ELR (cell line): ENCODE results near the gene PRPF19.

ENCODE experiments used
- DNase-seq: peaks from one replicate; pipeline ENCODE4 v3.0.0-alpha.2; 2015; ENCODE audit warnings: low read depth

Gene PRPF19

GRCh38 chr11:60937811-60938210 is 31.4 kb upstream of the PRPF19 start:
- DNase-seq: no peak

GRCh38 chr11:60937144-60937527 is 30.8 kb upstream of the PRPF19 start:
- no peak for DNase-seq

- no peak for DNase-seq
Observed at GRCh38 chr11:60936467-60937143, 30.2 kb upstream of the PRPF19 start.

- no peak for DNase-seq
Observed at GRCh38 chr11:60935676-60936442, 29.5 kb upstream of the PRPF19 start.

GRCh38 chr11:60934790-60935605 is 28.6 kb upstream of the PRPF19 start:
- no peak for DNase-seq

- no peak for DNase-seq
Observed at GRCh38 chr11:60934124-60934789, 27.9 kb upstream of the PRPF19 start.

- DNase-seq: no peak
Observed at GRCh38 chr11:60933416-60934123, 27.2 kb upstream of the PRPF19 start.

- no peak for DNase-seq
Observed at GRCh38 chr11:60932605-60933356, 26.4 kb upstream of the PRPF19 start.

GRCh38 chr11:60931917-60932316 is 25.5 kb upstream of the PRPF19 start:
- DNase-seq: no peak

GRCh38 chr11:60930394-60930793 is 24.0 kb upstream of the PRPF19 start:
- no peak for DNase-seq

GRCh38 chr11:60929764-60930163 is 23.4 kb upstream of the PRPF19 start:
- DNase-seq: no peak

GRCh38 chr11:60928563-60929001 is 22.2 kb upstream of the PRPF19 start:
- no peak for DNase-seq

GRCh38 chr11:60927600-60927999 is 21.2 kb upstream of the PRPF19 start:
- DNase-seq: no peak

GRCh38 chr11:60927061-60927592 is 20.7 kb upstream of the PRPF19 start:
- no peak for DNase-seq

- no peak for DNase-seq
Observed at GRCh38 chr11:60926500-60926899, 20.1 kb upstream of the PRPF19 start.

- DNase-seq: peak; percentile 96
Observed at GRCh38 chr11:60925868-60926267, 19.5 kb upstream of the PRPF19 start.

GRCh38 chr11:60924906-60925853 is 18.8 kb upstream of the PRPF19 start:
- peak; percentile 33 for DNase-seq

- DNase-seq: peak; percentile 81
Observed at GRCh38 chr11:60924110-60924905, 17.9 kb upstream of the PRPF19 start, which contains the start of gene TMEM132A. Gene TMEM132A, plus strand, starts transcription at chr11:60924460. Its CDS starts 174 bp downstream, at chr11:60924634.

GRCh38 chr11:60923800-60924109 is 17.4 kb upstream of the PRPF19 start:
- no peak for DNase-seq
